SU-DHL-6 (cell line): Measurements from ENCODE around the gene CCDC61.

Experiments used
- EZH2phosphoT487 ChIP-seq: fragments of 200-600 bp; sonication (generic), shearing (Covaris generic); conservative IDR thresholded peaks from 2 replicates; pipeline ENCODE4 v1.6.1; 2018; ENCODE audit warnings: mild to moderate bottlenecking, antibody characterized with exemption, low read length, moderate library complexity, mixed read lengths
- TF ChIP-seq, protein P1 (sequence below): fragments of 200-600 bp; sonication (generic); IDR thresholded peaks from one replicate; pipeline ENCODE4 v1.5.1; 2017; ENCODE audit warnings: antibody characterized with exemption, mild to moderate bottlenecking, low read length, moderate library complexity; ENCODE audit not compliant: insufficient read depth, poor library complexity, severe bottlenecking

DNA sequence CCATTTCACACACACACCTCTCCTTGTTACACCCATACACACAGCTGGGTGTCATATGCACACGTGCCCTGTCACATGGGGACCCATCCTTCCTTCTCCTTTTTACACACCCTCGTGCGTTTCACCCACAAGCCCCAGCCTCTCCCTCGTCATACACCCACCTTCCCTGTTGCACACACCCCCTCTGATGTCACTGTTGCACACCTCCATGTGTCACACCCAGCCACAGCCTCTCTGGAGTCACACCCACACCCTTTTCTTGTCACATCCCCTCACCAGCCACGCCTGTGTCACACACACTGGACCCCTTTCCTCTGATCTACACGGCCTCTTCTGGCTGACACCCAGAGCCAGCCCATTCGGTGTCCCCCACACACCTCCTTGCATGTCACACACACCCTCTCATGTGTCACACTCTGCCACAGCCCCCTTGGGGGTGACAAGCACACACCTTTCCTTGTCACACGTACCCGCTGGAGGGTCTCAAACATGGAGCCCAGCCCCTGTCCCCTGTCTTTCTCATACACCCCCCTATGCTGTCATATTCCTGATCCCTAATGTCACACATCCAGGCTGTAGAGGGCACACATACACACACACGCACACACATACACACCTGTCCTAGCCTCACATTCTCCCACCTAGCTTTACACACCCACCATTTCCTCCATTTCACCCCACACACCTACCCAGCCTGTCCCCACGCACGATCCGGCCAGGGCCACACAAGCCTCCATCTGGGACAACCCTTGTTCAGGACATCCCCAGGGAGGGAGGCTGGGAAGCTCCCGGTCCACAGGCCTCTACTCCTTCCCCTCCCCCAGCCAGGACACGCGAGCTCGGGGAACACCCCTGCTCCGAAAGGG is 23.0 kb upstream of the CCDC61 start:
- no peak for TF ChIP-seq EZH2phosphoT487
- TF ChIP-seq, protein P1, sequence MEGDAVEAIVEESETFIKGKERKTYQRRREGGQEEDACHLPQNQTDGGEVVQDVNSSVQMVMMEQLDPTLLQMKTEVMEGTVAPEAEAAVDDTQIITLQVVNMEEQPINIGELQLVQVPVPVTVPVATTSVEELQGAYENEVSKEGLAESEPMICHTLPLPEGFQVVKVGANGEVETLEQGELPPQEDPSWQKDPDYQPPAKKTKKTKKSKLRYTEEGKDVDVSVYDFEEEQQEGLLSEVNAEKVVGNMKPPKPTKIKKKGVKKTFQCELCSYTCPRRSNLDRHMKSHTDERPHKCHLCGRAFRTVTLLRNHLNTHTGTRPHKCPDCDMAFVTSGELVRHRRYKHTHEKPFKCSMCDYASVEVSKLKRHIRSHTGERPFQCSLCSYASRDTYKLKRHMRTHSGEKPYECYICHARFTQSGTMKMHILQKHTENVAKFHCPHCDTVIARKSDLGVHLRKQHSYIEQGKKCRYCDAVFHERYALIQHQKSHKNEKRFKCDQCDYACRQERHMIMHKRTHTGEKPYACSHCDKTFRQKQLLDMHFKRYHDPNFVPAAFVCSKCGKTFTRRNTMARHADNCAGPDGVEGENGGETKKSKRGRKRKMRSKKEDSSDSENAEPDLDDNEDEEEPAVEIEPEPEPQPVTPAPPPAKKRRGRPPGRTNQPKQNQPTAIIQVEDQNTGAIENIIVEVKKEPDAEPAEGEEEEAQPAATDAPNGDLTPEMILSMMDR = no peak
